ENCODE measurements around the gene PDF.
A peak's percentile ranks its signal among the peaks of the same experiment; 100 is the strongest.
"Not testable (repeated sequence)": the region's sequence is repeated elsewhere in the genome, so short reads cannot be mapped to it uniquely, and the experiment has no call there.

Gene PDF

DNA sequence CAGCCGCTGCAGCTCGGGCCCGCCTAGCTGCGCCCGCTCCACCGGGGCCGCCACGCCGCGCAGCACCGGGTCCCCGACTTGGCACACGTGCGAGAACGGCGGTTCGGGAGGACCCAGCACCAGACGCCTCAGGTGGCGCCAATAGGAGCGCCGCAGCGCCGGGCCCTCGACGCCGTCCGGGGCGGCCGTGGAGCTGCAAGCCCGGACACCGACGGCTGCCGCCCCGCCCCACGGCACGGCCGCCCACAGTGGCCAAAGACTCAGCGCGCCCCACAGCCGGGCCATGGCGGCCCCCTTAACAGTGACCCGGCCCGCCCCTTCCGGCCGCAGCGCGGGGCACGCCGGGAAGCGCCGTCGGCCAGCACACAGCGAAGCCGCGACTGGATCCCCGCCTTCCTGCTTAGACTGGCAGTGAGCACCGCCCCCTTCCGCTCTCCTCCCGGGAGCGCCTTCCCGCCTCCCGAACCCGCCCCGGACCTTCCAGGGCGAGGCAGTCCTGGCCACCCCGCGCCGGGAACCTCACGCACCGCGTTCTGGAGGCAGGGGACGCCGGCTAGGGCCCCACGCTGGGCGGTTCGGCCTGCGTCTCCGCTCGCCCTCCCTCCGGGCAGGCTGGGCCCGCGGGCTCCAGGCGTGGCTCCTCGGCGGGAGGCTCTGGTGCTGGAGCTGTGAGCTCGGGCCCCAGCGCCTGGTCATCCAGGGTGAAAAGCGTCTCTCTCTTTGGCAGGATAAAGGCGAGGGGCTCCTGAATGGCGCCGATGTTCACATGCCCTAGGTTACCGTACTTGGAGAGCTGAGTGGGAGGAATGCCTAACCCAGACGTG lies at the start of gene PDF:
Gene PDF, minus strand, starts transcription at position 303 of the 824 bp plus-strand sequence. Its CDS starts 18 bp downstream, at position 285.
- peak; percentile 86 to 92 for DNase-seq

GRCh38 chr16:69378760-69379159 lies 48.4 kb upstream of the PDF start:
- DNase-seq, result no peak

- DNase-seq, result no peak
Observed at GRCh38 chr16:69378036-69378435, 47.6 kb upstream of the PDF start.

DNA sequence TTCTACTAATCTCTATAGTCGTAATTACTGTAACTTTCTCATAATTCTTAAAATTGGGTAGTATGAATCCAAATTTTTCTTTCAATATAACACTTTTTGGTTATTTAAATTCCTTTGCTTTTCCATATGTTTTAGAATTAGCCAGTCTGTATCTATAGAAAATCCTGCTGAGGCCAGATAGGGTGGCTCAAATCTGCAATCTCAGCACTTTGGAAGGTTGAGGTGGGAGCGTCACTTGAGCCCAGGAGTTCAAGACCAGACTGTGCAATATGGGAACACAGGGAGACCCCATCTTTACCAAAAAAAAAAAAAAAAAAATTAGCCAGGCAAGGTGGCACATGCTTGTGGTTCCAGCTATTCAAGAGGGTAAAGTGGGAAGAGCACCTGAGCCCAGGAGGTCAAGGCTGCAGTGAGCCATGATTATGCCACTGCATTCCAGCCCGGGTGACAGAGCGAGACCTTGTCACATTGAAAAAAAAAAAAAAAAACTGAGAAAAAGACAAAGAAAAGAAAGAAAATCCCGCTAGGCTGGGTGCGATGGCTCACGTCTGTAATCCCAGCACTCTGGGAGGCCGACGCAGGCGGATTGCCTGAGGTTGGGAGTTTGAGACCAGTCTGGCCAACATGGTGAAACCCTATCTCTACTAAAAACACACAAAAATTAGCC lies 46.1 kb upstream of the PDF start:
- no peak for DNase-seq

DNA sequence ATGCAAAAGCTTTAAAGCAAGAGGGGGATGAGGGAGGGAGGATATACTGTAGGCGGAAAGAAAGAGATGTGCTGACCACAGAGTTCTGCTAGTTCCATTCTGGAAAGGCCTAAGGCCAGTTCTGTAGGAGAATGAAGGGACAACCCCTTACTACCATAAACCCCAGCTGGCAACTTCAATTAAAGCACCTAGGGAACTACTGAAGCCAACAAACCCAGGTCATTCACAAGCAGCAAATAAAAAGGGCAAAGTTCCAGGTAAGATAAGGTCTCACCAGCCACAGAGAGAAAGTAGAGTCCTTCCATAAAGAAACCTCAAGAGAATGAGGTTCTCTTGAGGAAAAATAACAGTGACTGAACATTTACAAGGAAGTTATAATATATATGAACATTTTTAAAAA lies 42.6 kb upstream of the PDF start:
- DNase-seq, result no peak

DNA sequence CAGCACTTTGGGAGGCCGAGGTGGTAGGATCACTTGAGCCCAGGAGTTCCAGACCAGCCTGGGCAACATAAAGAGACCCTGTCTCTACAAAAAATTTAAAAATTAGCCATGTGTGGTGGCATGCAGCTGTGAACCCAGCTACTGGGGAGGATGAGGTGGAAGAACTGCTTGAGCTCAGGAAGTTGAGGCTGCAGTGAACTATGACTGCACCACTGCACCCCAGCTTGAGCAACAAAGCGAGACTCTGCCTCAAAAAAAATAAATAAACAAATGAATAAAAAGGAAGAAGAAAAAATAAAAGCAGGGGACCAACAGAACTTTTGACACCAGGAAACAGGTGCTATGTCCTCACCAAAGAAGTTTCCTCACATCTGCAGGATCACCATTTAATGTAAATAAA lies 41.2 kb upstream of the PDF start:
- no peak for DNase-seq

DNA sequence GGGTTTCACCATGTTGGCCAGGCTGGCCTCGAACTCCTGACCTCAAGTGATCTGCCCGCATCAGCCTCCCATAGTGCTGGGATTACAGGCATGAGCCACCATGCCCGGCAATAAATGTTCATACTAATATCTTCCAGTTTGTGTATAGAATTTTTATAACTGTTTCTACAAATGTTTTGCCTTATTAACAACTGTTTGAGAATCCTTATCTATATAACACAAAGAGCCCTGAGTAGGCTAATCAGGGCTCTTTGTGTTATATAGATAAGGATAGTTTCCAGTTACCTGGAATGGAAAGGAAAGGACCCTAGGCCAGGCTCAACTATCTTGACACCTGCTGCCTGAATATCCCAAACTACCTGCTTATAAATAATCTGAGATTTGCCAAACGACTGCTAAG lies 38.5 kb upstream of the PDF start:
- DNase-seq, result no peak

GRCh38 chr16:69367980-69368379 lies 37.6 kb upstream of the PDF start:
- no peak for DNase-seq

GRCh38 chr16:69366431-69366830 lies 36.0 kb upstream of the PDF start:
- DNase-seq, result no peak

GRCh38 chr16:69365901-69366300 lies 35.5 kb upstream of the PDF start:
- DNase-seq, result no peak

- no peak for DNase-seq
Observed at GRCh38 chr16:69364088-69364487, 33.7 kb upstream of the PDF start.

DNA sequence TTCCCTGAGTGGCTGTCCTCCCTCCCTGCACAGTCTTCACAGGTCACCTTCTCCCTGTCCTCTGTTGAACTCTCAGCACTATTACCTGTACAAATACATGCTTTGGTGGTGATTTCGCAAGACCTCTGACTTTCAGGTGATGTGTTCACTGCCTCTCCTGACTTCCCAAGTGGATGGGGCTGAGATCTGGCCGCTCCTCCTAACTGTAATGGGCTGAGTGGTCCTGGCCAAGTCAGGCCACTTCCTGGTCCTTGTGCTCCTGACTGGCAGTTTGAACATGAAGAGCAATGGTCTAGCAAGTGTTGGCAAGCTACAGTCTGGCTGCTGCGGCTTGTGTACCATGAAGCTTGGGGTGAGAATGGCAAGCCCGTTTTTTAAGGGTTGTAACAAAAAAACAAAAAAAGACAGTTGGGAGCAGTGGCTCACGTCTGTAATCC lies 32.9 kb upstream of the PDF start:
- no peak for DNase-seq

DNA sequence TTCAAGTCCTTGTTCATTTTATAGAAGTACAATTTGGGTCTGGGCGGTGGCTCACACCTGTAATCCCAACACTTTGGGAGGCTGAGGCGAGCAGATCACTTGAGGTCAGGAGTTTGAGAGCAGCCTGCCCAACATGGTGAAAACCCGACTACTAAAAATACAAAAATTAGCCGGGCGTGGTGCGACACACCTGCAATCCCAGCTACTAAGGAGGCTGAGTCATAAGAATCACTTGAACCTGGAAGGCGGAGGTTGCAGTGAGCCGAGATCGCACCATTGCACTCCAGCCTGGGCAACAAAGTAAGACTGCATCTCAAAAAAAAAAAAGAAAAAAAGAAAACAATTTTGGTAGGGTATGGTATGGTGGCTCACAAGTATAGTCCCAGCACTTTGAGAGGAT lies 29.7 kb upstream of the PDF start:
- not testable (repeated sequence) for DNase-seq

GRCh38 chr16:69351309-69352027 lies 21.1 kb upstream of the PDF start, which contains the start of gene TMED6:
TMED6 (minus strand) TSS chr16:69351786; CDS start chr16:69351753, 33 bp downstream.
- DNase-seq, result no peak

DNA sequence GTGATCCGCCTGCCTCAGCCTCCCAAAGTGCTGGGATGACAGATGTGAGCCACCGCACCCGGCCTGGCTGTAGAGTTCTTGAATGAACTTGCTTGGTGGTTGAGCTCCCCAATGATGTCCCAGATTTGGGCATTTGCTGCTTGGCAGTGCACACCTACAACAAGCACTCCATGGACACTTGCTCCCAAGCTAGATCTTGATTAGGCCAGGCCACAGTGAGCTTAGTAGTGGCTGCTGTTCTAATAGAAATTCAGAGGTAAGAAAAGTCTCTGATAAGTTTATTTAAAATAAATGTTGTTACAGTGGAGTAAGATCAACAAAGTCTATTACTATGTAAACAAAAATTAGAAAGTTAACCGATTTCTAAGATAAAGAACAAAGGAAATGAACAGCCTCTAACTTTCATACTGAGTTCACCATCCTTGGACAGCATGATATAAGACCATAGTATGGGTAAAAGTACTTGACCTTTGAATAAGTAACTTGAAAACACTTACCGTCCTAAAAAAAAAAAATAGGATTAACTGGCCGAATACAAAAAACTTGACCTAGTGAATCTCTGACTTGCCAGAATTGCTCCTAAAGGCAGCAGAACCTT lies 20.2 kb upstream of the PDF start:
- no peak for DNase-seq

- no peak for DNase-seq
Observed at GRCh38 chr16:69349536-69349935, 19.1 kb upstream of the PDF start.

DNA sequence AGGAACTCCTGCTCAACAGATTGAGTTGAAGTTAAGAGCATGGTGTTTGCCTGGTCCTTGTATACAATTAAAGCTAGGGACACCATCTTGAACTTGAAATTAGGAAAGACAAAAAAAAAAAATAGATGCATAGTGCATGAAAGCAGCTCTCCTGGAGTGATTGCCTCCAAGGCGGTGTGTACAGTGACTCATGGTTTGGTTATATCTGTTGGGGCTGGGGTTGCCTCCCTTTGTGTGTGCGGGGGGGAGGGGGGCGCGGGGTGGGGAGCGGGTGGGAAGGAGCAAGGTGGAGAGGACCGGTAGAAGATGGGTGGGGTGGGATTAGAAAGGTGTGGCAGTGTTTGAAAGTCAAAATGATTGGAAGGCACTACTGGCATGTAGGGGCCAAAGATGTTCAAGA lies 17.8 kb upstream of the PDF start:
- no peak for DNase-seq

GRCh38 chr16:69346683-69347082 lies 16.3 kb upstream of the PDF start:
- DNase-seq, result no peak

- DNase-seq, result no peak
Observed at GRCh38 chr16:69345923-69346322, 15.5 kb upstream of the PDF start.

- no peak for DNase-seq
Observed at GRCh38 chr16:69344171-69344570, 13.8 kb upstream of the PDF start.

DNA sequence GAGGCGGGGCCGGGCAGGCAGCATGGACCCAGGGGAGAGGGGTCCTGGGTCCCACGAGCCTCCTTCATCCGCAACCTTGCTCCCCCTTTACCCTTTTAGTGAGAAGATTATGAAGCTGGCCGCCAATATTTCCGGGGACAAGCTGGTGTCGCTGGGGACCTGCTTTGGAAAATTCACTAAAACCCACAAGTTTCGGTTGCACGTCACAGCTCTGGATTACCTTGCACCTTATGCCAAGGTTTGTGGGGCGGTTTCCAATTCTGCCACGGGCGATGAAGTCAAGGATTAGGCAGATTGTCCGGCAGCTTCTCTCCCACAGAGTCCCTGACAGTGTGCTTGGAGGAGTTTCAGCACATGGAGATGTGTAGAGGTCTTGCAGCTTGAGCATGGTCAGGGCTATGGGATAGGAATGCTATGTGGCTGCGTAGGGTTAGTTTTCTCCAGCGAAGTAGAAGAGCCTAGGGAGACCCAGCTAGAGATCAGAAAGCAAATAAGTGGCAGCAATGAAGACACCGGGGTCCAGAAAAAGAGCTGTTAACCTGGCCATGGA lies 9.8 kb upstream of the PDF start:
- no peak for DNase-seq

DNA sequence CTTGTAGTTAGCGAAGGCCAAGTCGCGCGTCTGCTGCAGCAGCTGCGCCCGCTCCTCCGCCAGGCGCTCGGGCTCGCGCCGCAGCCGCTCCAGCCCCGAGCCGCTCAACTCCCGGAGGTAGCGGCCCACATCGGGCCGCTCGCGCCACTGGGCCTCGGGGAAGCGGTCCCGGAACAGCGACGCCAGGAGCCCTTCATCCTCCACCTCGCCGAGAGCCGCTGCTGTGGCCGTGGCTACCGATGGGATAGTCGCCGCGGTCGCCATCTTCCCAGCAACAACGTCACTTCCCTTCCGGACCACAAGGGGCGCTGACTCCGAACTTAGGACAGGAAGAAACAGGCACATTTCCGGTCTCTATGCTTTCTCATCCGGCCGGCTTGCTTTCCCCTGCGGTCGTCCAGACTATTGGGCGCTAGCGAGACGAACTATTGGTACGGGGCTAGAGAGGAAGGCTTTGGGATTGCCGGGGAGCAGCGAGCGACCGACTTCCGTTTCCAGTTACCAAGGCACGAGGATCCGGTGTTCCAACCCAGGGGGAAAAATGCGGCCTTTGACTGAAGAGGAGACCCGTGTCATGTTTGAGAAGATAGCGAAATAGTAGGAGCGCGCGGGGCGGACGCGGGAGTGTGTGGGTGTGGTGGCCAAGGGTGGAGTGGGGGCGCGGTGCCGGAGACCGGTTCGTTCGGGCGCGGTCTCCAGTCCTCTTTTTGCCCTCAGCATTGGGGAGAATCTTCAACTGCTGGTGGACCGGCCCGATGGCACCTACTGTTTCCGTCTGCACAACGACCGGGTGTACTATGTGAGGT lies 9.1 kb upstream of the PDF start, which contains the start of the genes COG8 and NIP7:
Gene COG8, minus strand, starts transcription at position 276 of the 806 bp plus-strand sequence. Its CDS starts 12 bp downstream, at position 264.
Gene NIP7, plus strand, starts transcription at position 484 of the 806 bp plus-strand sequence. Its CDS starts 58 bp downstream, at position 542.
- DNase-seq, result peak; percentile 93 to 97
